Trophoblast cell (in vitro differentiated cells and primary cell): ENCODE data around the gene CCDC107.

Experiments used
- DNase-seq, 2 donors: peaks; one replicate each; pipeline ENCODE4 v3.0.0-alpha.2; 2016
- H2AFZ ChIP-seq: 2 replicates; pipeline ENCODE4 v1.6.1; 2013; ENCODE audit warnings: low read length, moderate library complexity, mild to moderate bottlenecking; ENCODE audit not compliant: insufficient read depth, poor library complexity
- H2AK5ac ChIP-seq: 2 replicates; pipeline ENCODE4 v1.6.1; 2013; ENCODE audit warnings: mild to moderate bottlenecking, low read length
- H2BK120ac ChIP-seq: 2 replicates; pipeline ENCODE4 v1.6.1; 2013; ENCODE audit warnings: low read length, mild to moderate bottlenecking, moderate library complexity; ENCODE audit not compliant: insufficient read depth, poor library complexity
- H2BK12ac ChIP-seq: 2 replicates; pipeline ENCODE4 v1.6.1; 2013; ENCODE audit warnings: mild to moderate bottlenecking, low read length, moderate library complexity
- H2BK5ac ChIP-seq: 2 replicates; pipeline ENCODE4 v1.6.1; 2013; ENCODE audit warnings: low read length, low read depth, moderate library complexity, mild to moderate bottlenecking; ENCODE audit not compliant: poor library complexity
- H3K14ac ChIP-seq: 2 replicates; pipeline ENCODE4 v1.6.1; 2013; ENCODE audit warnings: mild to moderate bottlenecking, low read length
- H3K18ac ChIP-seq: 2 replicates; pipeline ENCODE4 v1.6.1; 2013; ENCODE audit warnings: mild to moderate bottlenecking, low read length
- H3K23ac ChIP-seq: 2 replicates; pipeline ENCODE4 v1.6.1; 2013; ENCODE audit warnings: low read length
- H3K27ac ChIP-seq: 2 replicates; pipeline ENCODE4 v1.5.1; 2013; ENCODE audit warnings: low read depth, mild to moderate bottlenecking, inconsistent platforms, low read length, moderate library complexity
- H3K27me3 ChIP-seq: 2 replicates; pipeline ENCODE4 v1.6.1; 2013; ENCODE audit warnings: inconsistent platforms, mild to moderate bottlenecking, low read length, moderate library complexity; ENCODE audit not compliant: insufficient read depth
- H3K36me3 ChIP-seq, 2 experiments: 1 replicate in 1 of 2; 2 replicates in 1 of 2; pipeline ENCODE4 v1.6.1; 2013; ENCODE audit warnings: low read length in 2 of 2, mild to moderate bottlenecking in 2 of 2, moderate library complexity in 1 of 2; ENCODE audit not compliant: insufficient read depth in 2 of 2, control insufficient read depth in 1 of 2
- H3K4ac ChIP-seq: 2 replicates; pipeline ENCODE4 v1.6.1; 2013; ENCODE audit warnings: low read depth, mild to moderate bottlenecking, low read length, moderate library complexity
- H3K4me1 ChIP-seq, 2 experiments: 1 replicate in 1 of 2; 2 replicates in 1 of 2; pipeline ENCODE4 v1.6.1; 2013; ENCODE audit warnings: low read length in 2 of 2, mild to moderate bottlenecking in 2 of 2, moderate library complexity in 1 of 2; ENCODE audit not compliant: insufficient read depth in 2 of 2, control insufficient read depth in 1 of 2
- H3K4me2 ChIP-seq: 2 replicates; pipeline ENCODE4 v1.6.1; 2013; ENCODE audit warnings: inconsistent platforms, mild to moderate bottlenecking, low read length, moderate library complexity
- H3K4me3 ChIP-seq: 2 replicates; pipeline ENCODE4 v1.5.1; 2013; ENCODE audit warnings: mild to moderate bottlenecking, low read depth, low read length, inconsistent platforms
- H3K79me1 ChIP-seq: one replicate; pipeline ENCODE4 v1.6.1; 2013; ENCODE audit warnings: low read length
- H3K79me2 ChIP-seq: 2 replicates; pipeline ENCODE4 v1.6.1; 2013; ENCODE audit warnings: low read length, mild to moderate bottlenecking; ENCODE audit not compliant: control insufficient read depth, insufficient read depth, poor library complexity
- H3K9ac ChIP-seq: 2 replicates; pipeline ENCODE4 v1.6.1; 2013; ENCODE audit warnings: mild to moderate bottlenecking, low read length
- H3K9me3 ChIP-seq: 2 replicates; pipeline ENCODE4 v1.6.1; 2013; ENCODE audit warnings: low read depth, mild to moderate bottlenecking, control low read depth, inconsistent platforms, low read length; ENCODE audit not compliant: insufficient read depth
- H4K12ac ChIP-seq: 2 replicates; pipeline ENCODE4 v1.6.1; 2013; ENCODE audit warnings: low read depth, mild to moderate bottlenecking, low read length, moderate library complexity
- H4K8ac ChIP-seq: 2 replicates; pipeline ENCODE4 v1.6.1; 2013; ENCODE audit warnings: low read depth, mild to moderate bottlenecking, low read length, moderate library complexity
- H4K91ac ChIP-seq: one replicate; pipeline ENCODE4 v1.6.1; 2013; ENCODE audit warnings: low read depth, mild to moderate bottlenecking, low read length, moderate library complexity
- WGBS: extraction: QIAGEN DNeasy Blood & Tissue Kit; methylation state at CpG from one replicate; pipeline ENCODE4 v1.1.7; 2013; ENCODE audit warnings: missing lambda C conversion rate; ENCODE audit not compliant: insufficient read length, insufficient coverage; ENCODE audit errors: extremely low coverage; 5-methylcytosine and 5-hydroxymethylcytosine counted together

Gene CCDC107

DNA sequence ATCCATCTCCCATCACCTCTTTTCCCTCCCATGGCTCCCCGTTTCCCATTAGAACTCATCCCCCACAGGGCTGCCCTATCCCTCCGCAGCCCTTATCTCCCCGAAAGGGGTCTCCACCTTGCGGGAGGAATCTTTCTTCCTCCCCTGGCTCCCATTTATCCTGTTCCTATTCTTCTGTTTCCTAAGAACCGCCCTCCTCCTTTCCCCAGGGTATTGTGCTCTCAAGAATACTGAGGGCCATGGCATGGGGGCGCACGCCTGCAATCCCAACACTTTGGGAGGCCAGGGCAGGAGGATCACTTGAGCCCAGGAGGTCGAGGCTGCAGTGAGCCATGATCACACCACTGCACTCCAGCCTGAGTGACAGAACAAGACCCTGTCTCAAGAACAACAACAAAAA is 40.5 kb upstream of the CCDC107 start:
- Histone ChIP-seq H4K8ac (no peak overlapping the region), H3K4me2 (peak overlapping the region; percentile 66)
- no CpG with 5 or more reads among the region's 8 CpGs for WGBS

GRCh38 chr9:35618325-35618727 is 39.8 kb upstream of the CCDC107 start, which contains the start of gene CD72:
Gene CD72 (minus strand): TSS chr9:35618413. CDS start chr9:35618303, 110 bp downstream.
- H3K4me3 ChIP-seq: peak within 1 kb of the TSS; percentile 50
- H2AK5ac ChIP-seq: no peak within 1 kb of the TSS
- no peak within 1 kb of the TSS for H3K23ac ChIP-seq
- no peaks in the 10 kb centered on the region for H3K79me2 ChIP-seq
- no peak within 1 kb of the TSS for H3K18ac ChIP-seq
- H3K9me3 ChIP-seq: peaks cover 5% of the 10 kb centered on the region
- H2BK120ac ChIP-seq: no peak within 1 kb of the TSS
- H3K4ac ChIP-seq: no peak within 1 kb of the TSS
- H3K79me1 ChIP-seq: no peaks in the 10 kb centered on the region
- H2AFZ ChIP-seq: peak within 1 kb of the TSS; percentile 26
- no peak within 1 kb of the TSS for H4K8ac ChIP-seq
- peak within 1 kb of the TSS; percentile 66 for H3K4me2 ChIP-seq
- no peak within 1 kb of the TSS for H4K91ac ChIP-seq
- H4K12ac ChIP-seq: no peak within 1 kb of the TSS
- H3K27me3 ChIP-seq: peaks cover 11% of the 10 kb centered on the region
- no CpG with 5 or more reads among the region's 7 CpGs for WGBS
- H3K4me1 ChIP-seq: peaks cover 0 to 7% of the 10 kb centered on the region in 2 experiments
- H3K9ac ChIP-seq: no peak within 1 kb of the TSS
- no peaks in the 10 kb centered on the region for H3K36me3 ChIP-seq
- no peak within 1 kb of the TSS for H2BK12ac ChIP-seq
- H3K14ac ChIP-seq: no peak within 1 kb of the TSS
- H2BK5ac ChIP-seq: no peak within 1 kb of the TSS
- no peak within 1 kb of the TSS for H3K27ac ChIP-seq
- no peak for DNase-seq

More for the DNA sequence above, 40.5 kb upstream of the CCDC107 start:
- Histone ChIP-seq H3K9ac (no peak overlapping the region), H3K9me3 (peaks cover 5% of the 10 kb centered on the region), H3K18ac (no peak overlapping the region), H4K91ac (no peak overlapping the region), H3K36me3 (no peaks in the 10 kb centered on the region), H2BK5ac (no peak overlapping the region), H4K12ac (no peak overlapping the region), H3K27me3 (peaks cover 11% of the 10 kb centered on the region), H2BK12ac (no peak overlapping the region), H3K79me1 (no peaks in the 10 kb centered on the region), H3K79me2 (no peaks in the 10 kb centered on the region), H3K23ac (no peak overlapping the region), H3K4me1 (peaks cover 0 to 7% of the 10 kb centered on the region in 2 experiments), H2AK5ac (no peak overlapping the region), H3K27ac (no peak overlapping the region), H2AFZ (no peak overlapping the region), H3K4me3 (no peak overlapping the region), H2BK120ac (no peak overlapping the region), H3K14ac (no peak overlapping the region), H3K4ac (no peak overlapping the region)
- DNase-seq: no peak

GRCh38 chr9:35618854-35619799 is 39.0 kb upstream of the CCDC107 start:
- Histone ChIP-seq H3K4me2 (no peak overlapping the region), H3K18ac (no peak overlapping the region), H3K27me3 (peaks cover 11% of the 10 kb centered on the region), H3K14ac (no peak overlapping the region), H2AK5ac (no peak overlapping the region), H3K9ac (no peak overlapping the region), H3K79me1 (no peaks in the 10 kb centered on the region), H2AFZ (no peak overlapping the region), H3K4me3 (no peak overlapping the region), H2BK12ac (no peak overlapping the region), H3K27ac (no peak overlapping the region), H3K23ac (peak overlapping the region; percentile 37), H4K91ac (no peak overlapping the region), H4K8ac (no peak overlapping the region), H3K4me1 (peaks cover 0 to 7% of the 10 kb centered on the region in 2 experiments), H2BK120ac (no peak overlapping the region), H3K9me3 (peaks cover 5% of the 10 kb centered on the region), H3K79me2 (no peaks in the 10 kb centered on the region), H3K36me3 (no peaks in the 10 kb centered on the region), H2BK5ac (no peak overlapping the region), H3K4ac (no peak overlapping the region), H4K12ac (no peak overlapping the region)
- DNase-seq: peak; percentile 7 to 15
- no CpG with 5 or more reads among the region's 17 CpGs for WGBS

DNA sequence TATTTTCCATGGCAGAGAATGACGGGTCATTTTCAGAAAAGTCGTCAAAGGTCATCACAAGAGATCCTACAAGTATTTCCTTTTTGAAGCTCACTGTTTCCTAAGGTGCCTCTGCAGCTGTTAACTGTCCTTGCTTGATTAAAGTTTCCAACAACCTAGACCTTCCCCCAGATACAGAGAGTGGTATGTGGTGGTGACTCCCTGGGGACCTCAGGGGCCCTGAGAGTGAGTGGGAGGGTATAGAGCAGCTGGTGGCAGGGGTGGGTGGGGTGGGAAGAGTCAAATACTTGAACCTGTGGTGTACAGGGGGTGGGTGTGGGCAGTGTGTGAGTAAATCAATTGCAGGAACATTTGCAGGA is 38.3 kb upstream of the CCDC107 start:
- WGBS: no CpG with 5 or more reads among the region's 2 CpGs

More for the DNA sequence above, 38.3 kb upstream of the CCDC107 start:
- Histone ChIP-seq H3K27ac (no peak overlapping the region), H3K4me1 (peaks cover 0 to 7% of the 10 kb centered on the region in 2 experiments), H3K14ac (no peak overlapping the region), H3K4me2 (no peak overlapping the region), H3K4me3 (no peak overlapping the region), H4K91ac (no peak overlapping the region), H2BK120ac (no peak overlapping the region), H2BK12ac (no peak overlapping the region), H4K12ac (no peak overlapping the region), H3K4ac (no peak overlapping the region), H4K8ac (no peak overlapping the region), H3K79me2 (no peaks in the 10 kb centered on the region), H3K23ac (no peak overlapping the region), H3K27me3 (peaks cover 11% of the 10 kb centered on the region), H3K36me3 (no peaks in the 10 kb centered on the region), H3K79me1 (no peaks in the 10 kb centered on the region), H3K18ac (no peak overlapping the region), H3K9ac (no peak overlapping the region), H2AK5ac (no peak overlapping the region), H2AFZ (no peak overlapping the region), H2BK5ac (no peak overlapping the region), H3K9me3 (peaks cover 5% of the 10 kb centered on the region)
- DNase-seq: no peak
